Measurements from ENCODE around the gene SCP2D1.

SCP2D1 gene

GRCh38 chr20:18788021-18788420 is 25.6 kb upstream of the SCP2D1 start:
- Histone ChIP-seq H3K4me3 (ENCODE audit: low read depth in 1 of 5, low read length in 5 of 5) (no peak overlapping the region), H3K27me3 (ENCODE audit: control insufficient read depth in 5 of 5, insufficient read depth in 4 of 5, low read length in 5 of 5) (peaks cover 0 to 2% (median 0%) of the 10 kb centered on the region in 5 donors), H3K9ac (ENCODE audit: low read length in 5 of 5) (no peak overlapping the region), H3K27ac (ENCODE audit: low read depth, low read length) (no peak overlapping the region), H3K36me3 (ENCODE audit: control insufficient read depth in 5 of 5, insufficient read depth in 5 of 5, low read length in 5 of 5) (no peaks in the 10 kb centered on the region), H3K4me1 (ENCODE audit: control insufficient read depth in 5 of 5, insufficient read depth in 5 of 5, low read length in 5 of 5) (no peaks in the 10 kb centered on the region), H3K9me3 (ENCODE audit: control insufficient read depth in 5 of 5, low read length in 5 of 5) (no peaks in the 10 kb centered on the region)

- H3K27me3 ChIP-seq (ENCODE audit: control insufficient read depth in 5 of 5, insufficient read depth in 4 of 5, low read length in 5 of 5), result peaks cover 0 to 2% (median 0%) of the 10 kb centered on the region in 5 donors
- no peak overlapping the region for H3K9ac ChIP-seq (ENCODE audit: low read length in 5 of 5)
- H3K27ac ChIP-seq (ENCODE audit: low read depth, low read length), result no peak overlapping the region
- H3K4me1 ChIP-seq (ENCODE audit: control insufficient read depth in 5 of 5, insufficient read depth in 5 of 5, low read length in 5 of 5), result peaks cover 5 to 14% (median 10%) of the 10 kb centered on the region in 5 donors
- H3K9me3 ChIP-seq (ENCODE audit: control insufficient read depth in 5 of 5, low read length in 5 of 5), result no peaks in the 10 kb centered on the region
- no peak overlapping the region for H3K4me3 ChIP-seq (ENCODE audit: low read depth in 1 of 5, low read length in 5 of 5)
- H3K36me3 ChIP-seq (ENCODE audit: control insufficient read depth in 5 of 5, insufficient read depth in 5 of 5, low read length in 5 of 5), result no peaks in the 10 kb centered on the region
These were observed 22.8 kb upstream of the SCP2D1 start for GRCh38 chr20:18790787-18791186.

GRCh38 chr20:18793625-18794427 is 19.8 kb upstream of the SCP2D1 start:
- H3K4me1 ChIP-seq (ENCODE audit: control insufficient read depth in 5 of 5, insufficient read depth in 5 of 5, low read length in 5 of 5), result peaks cover 5 to 14% (median 10%) of the 10 kb centered on the region in 5 donors
- peaks cover 0 to 2% (median 0%) of the 10 kb centered on the region in 5 donors for H3K27me3 ChIP-seq (ENCODE audit: control insufficient read depth in 5 of 5, insufficient read depth in 4 of 5, low read length in 5 of 5)
- H3K9ac ChIP-seq (ENCODE audit: low read length in 5 of 5), result peak overlapping the region; percentile 88 to 99 (median 92)
- H3K36me3 ChIP-seq (ENCODE audit: control insufficient read depth in 5 of 5, insufficient read depth in 5 of 5, low read length in 5 of 5), result no peaks in the 10 kb centered on the region
- peak overlapping the region; percentile 87 for H3K27ac ChIP-seq (ENCODE audit: low read depth, low read length)
- peak overlapping the region; percentile 83 to 98 (median 91) for H3K4me3 ChIP-seq (ENCODE audit: low read depth in 1 of 5, low read length in 5 of 5)
- H3K9me3 ChIP-seq (ENCODE audit: control insufficient read depth in 5 of 5, low read length in 5 of 5), result peaks cover 0 to 7% (median 6%) of the 10 kb centered on the region in 5 donors

GRCh38 chr20:18794428-18794787 is 19.2 kb upstream of the SCP2D1 start:
- Histone ChIP-seq H3K36me3 (ENCODE audit: control insufficient read depth in 5 of 5, insufficient read depth in 5 of 5, low read length in 5 of 5) (no peaks in the 10 kb centered on the region), H3K27me3 (ENCODE audit: control insufficient read depth in 5 of 5, insufficient read depth in 4 of 5, low read length in 5 of 5) (peaks cover 0 to 2% (median 0%) of the 10 kb centered on the region in 5 donors), H3K4me3 (ENCODE audit: low read depth in 1 of 5, low read length in 5 of 5) (peak overlapping the region; percentile 83 to 98 (median 91)), H3K9me3 (ENCODE audit: control insufficient read depth in 5 of 5, low read length in 5 of 5) (peaks cover 0 to 7% (median 6%) of the 10 kb centered on the region in 5 donors), H3K27ac (ENCODE audit: low read depth, low read length) (peak overlapping the region; percentile 87), H3K9ac (ENCODE audit: low read length in 5 of 5) (peak overlapping the region; percentile 88 to 99 (median 92)), H3K4me1 (ENCODE audit: control insufficient read depth in 5 of 5, insufficient read depth in 5 of 5, low read length in 5 of 5) (peaks cover 5 to 14% (median 10%) of the 10 kb centered on the region in 5 donors)

GRCh38 chr20:18795366-18795765 is 18.2 kb upstream of the SCP2D1 start:
- Histone ChIP-seq H3K36me3 (ENCODE audit: control insufficient read depth in 5 of 5, insufficient read depth in 5 of 5, low read length in 5 of 5) (no peaks in the 10 kb centered on the region), H3K9ac (ENCODE audit: low read length in 5 of 5) (no peak overlapping the region), H3K4me1 (ENCODE audit: control insufficient read depth in 5 of 5, insufficient read depth in 5 of 5, low read length in 5 of 5) (peaks cover 5 to 14% (median 10%) of the 10 kb centered on the region in 5 donors), H3K9me3 (ENCODE audit: control insufficient read depth in 5 of 5, low read length in 5 of 5) (peaks cover 0 to 7% (median 6%) of the 10 kb centered on the region in 5 donors), H3K4me3 (ENCODE audit: low read depth in 1 of 5, low read length in 5 of 5) (no peak overlapping the region), H3K27me3 (ENCODE audit: control insufficient read depth in 5 of 5, insufficient read depth in 4 of 5, low read length in 5 of 5) (no peaks in the 10 kb centered on the region), H3K27ac (ENCODE audit: low read depth, low read length) (no peak overlapping the region)

GRCh38 chr20:18796282-18796833 is 17.2 kb upstream of the SCP2D1 start:
- Histone ChIP-seq H3K36me3 (ENCODE audit: control insufficient read depth in 5 of 5, insufficient read depth in 5 of 5, low read length in 5 of 5) (no peaks in the 10 kb centered on the region), H3K4me3 (ENCODE audit: low read depth in 1 of 5, low read length in 5 of 5) (no peak overlapping the region), H3K9me3 (ENCODE audit: control insufficient read depth in 5 of 5, low read length in 5 of 5) (peaks cover 0 to 7% (median 6%) of the 10 kb centered on the region in 5 donors), H3K9ac (ENCODE audit: low read length in 5 of 5) (no peak overlapping the region), H3K27me3 (ENCODE audit: control insufficient read depth in 5 of 5, insufficient read depth in 4 of 5, low read length in 5 of 5) (no peaks in the 10 kb centered on the region), H3K27ac (ENCODE audit: low read depth, low read length) (no peak overlapping the region), H3K4me1 (ENCODE audit: control insufficient read depth in 5 of 5, insufficient read depth in 5 of 5, low read length in 5 of 5) (peaks cover 5 to 14% (median 10%) of the 10 kb centered on the region in 5 donors)

- H3K9me3 ChIP-seq (ENCODE audit: control insufficient read depth in 5 of 5, low read length in 5 of 5), result peaks cover 0 to 8% (median 2%) of the 10 kb centered on the region in 5 donors
- no peaks in the 10 kb centered on the region for H3K36me3 ChIP-seq (ENCODE audit: control insufficient read depth in 5 of 5, insufficient read depth in 5 of 5, low read length in 5 of 5)
- H3K4me3 ChIP-seq (ENCODE audit: low read depth in 1 of 5, low read length in 5 of 5), result no peak overlapping the region
- H3K27ac ChIP-seq (ENCODE audit: low read depth, low read length), result no peak overlapping the region
- no peaks in the 10 kb centered on the region for H3K4me1 ChIP-seq (ENCODE audit: control insufficient read depth in 5 of 5, insufficient read depth in 5 of 5, low read length in 5 of 5)
- H3K27me3 ChIP-seq (ENCODE audit: control insufficient read depth in 5 of 5, insufficient read depth in 4 of 5, low read length in 5 of 5), result peaks cover 0 to 2% (median 0%) of the 10 kb centered on the region in 5 donors
- no peak overlapping the region for H3K9ac ChIP-seq (ENCODE audit: low read length in 5 of 5)
These were observed 12.1 kb upstream of the SCP2D1 start for GRCh38 chr20:18801516-18801915.

- H3K27me3 ChIP-seq (ENCODE audit: control insufficient read depth in 5 of 5, insufficient read depth in 4 of 5, low read length in 5 of 5), result peaks cover 0 to 2% (median 0%) of the 10 kb centered on the region in 5 donors
- no peak overlapping the region for H3K9ac ChIP-seq (ENCODE audit: low read length in 5 of 5)
- H3K9me3 ChIP-seq (ENCODE audit: control insufficient read depth in 5 of 5, low read length in 5 of 5), result peaks cover 0 to 5% (median 0%) of the 10 kb centered on the region in 5 donors
- H3K4me1 ChIP-seq (ENCODE audit: control insufficient read depth in 5 of 5, insufficient read depth in 5 of 5, low read length in 5 of 5), result no peaks in the 10 kb centered on the region
- H3K27ac ChIP-seq (ENCODE audit: low read depth, low read length), result no peak overlapping the region
- no peaks in the 10 kb centered on the region for H3K36me3 ChIP-seq (ENCODE audit: control insufficient read depth in 5 of 5, insufficient read depth in 5 of 5, low read length in 5 of 5)
- H3K4me3 ChIP-seq (ENCODE audit: low read depth in 1 of 5, low read length in 5 of 5), result no peak overlapping the region
These were observed 11.5 kb upstream of the SCP2D1 start for GRCh38 chr20:18802012-18802634.

- Histone ChIP-seq H3K4me1 (ENCODE audit: control insufficient read depth in 5 of 5, insufficient read depth in 5 of 5, low read length in 5 of 5) (no peaks in the 10 kb centered on the region), H3K4me3 (ENCODE audit: low read depth in 1 of 5, low read length in 5 of 5) (no peak overlapping the region), H3K27me3 (ENCODE audit: control insufficient read depth in 5 of 5, insufficient read depth in 4 of 5, low read length in 5 of 5) (peaks cover 0 to 2% (median 0%) of the 10 kb centered on the region in 5 donors), H3K9me3 (ENCODE audit: control insufficient read depth in 5 of 5, low read length in 5 of 5) (peaks cover 0 to 5% (median 0%) of the 10 kb centered on the region in 5 donors), H3K27ac (ENCODE audit: low read depth, low read length) (no peak overlapping the region), H3K36me3 (ENCODE audit: control insufficient read depth in 5 of 5, insufficient read depth in 5 of 5, low read length in 5 of 5) (no peaks in the 10 kb centered on the region), H3K9ac (ENCODE audit: low read length in 5 of 5) (no peak overlapping the region)
These were observed 7.7 kb upstream of the SCP2D1 start for GRCh38 chr20:18805881-18806280.

- H3K27ac ChIP-seq (ENCODE audit: low read depth, low read length), result no peak overlapping the region
- H3K4me3 ChIP-seq (ENCODE audit: low read depth in 1 of 5, low read length in 5 of 5), result no peak overlapping the region
- H3K9ac ChIP-seq (ENCODE audit: low read length in 5 of 5), result no peak overlapping the region
- peaks cover 0 to 5% (median 0%) of the 10 kb centered on the region in 5 donors for H3K9me3 ChIP-seq (ENCODE audit: control insufficient read depth in 5 of 5, low read length in 5 of 5)
- no peaks in the 10 kb centered on the region for H3K36me3 ChIP-seq (ENCODE audit: control insufficient read depth in 5 of 5, insufficient read depth in 5 of 5, low read length in 5 of 5)
- H3K4me1 ChIP-seq (ENCODE audit: control insufficient read depth in 5 of 5, insufficient read depth in 5 of 5, low read length in 5 of 5), result no peaks in the 10 kb centered on the region
- peaks cover 0 to 2% (median 0%) of the 10 kb centered on the region in 5 donors for H3K27me3 ChIP-seq (ENCODE audit: control insufficient read depth in 5 of 5, insufficient read depth in 4 of 5, low read length in 5 of 5)
These were observed 4.9 kb upstream of the SCP2D1 start for GRCh38 chr20:18808712-18809111.

Data from subcutaneous abdominal adipose tissue (tissue), 5 donors.